ENCODE data around the gene LSM7.

DNA sequence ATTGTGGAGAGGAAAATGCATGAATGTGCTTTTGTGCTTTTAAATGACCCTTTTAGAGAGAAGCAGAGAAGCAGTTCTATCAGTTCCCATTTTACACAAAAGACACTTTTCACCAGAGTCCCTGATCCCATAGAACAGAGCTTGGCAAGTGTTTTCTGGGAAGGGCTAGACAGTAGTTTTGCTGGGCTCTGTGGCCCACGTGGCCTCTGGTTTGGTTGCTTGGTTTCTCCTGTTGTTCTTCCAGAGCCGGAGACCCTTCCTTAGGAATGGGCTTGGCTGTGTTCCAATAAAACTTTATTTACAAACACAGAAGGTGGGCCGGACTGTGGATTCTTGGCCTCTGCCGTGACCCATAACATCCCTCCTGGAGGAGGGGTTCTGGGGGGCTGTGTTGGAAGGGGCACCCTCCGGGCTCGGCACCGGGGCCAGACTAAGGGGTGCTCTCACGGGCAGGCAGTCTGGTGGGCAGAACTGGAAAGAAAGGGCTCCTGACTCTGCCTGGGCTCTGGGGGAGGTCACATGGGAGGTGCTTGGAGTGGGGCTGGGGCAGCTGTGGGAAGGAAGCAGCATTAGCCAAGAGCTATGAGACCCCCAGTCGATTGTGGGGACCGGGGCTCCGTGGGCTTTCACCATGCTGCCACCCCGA is 3.3 kb upstream of the LSM7 start:
- TF ChIP-seq CTCF (IDR thresholded peaks at IDR 0.05) (no peak), POLR2A (IDR thresholded peaks at IDR 0.05) (no peak)
